H1 (cell line): ENCODE data around the gene OR6K6. TPM values are rescaled to one million over a fixed set of nuclear protein-coding genes. Genes with fewer than 3 reads are reported as not detected.

Source experiments
- CTCF ChIA-PET: fragments of 300-600 bp; sonication (Branson Sonifier 250); formaldehyde crosslinking; loops from one replicate; lab custom pipeline; 2021; ENCODE audit not compliant: partially characterized antibody; lab: Charles Lee
- POLR2A ChIA-PET: fragments of 300-600 bp; sonication (Branson Sonifier 250); formaldehyde crosslinking; loops from one replicate; lab custom pipeline; 2021; ENCODE audit warnings: inconsistent platforms; ENCODE audit not compliant: partially characterized antibody; lab: Charles Lee
- DNase-seq, 2 experiments: peaks; one replicate each; pipeline versions ENCODE4 v3.0.0 to v3.0.0-alpha.2; 2010 to 2022; ENCODE audit warnings: low spot score in 2 of 2, low read depth in 1 of 2, mixed read lengths in 1 of 2
- FAIRE-seq: peaks from 2 replicates; lab custom pipeline; 2011; peaks lifted over from hg19 to GRCh38; lab: Jason Lieb, UNC
- H2AFZ ChIP-seq: 2 replicates; pipeline ENCODE4 v1.8.1; 2012; ENCODE audit warnings: low read length, inconsistent platforms
- H2AK5ac ChIP-seq: 2 replicates; pipeline ENCODE4 v1.6.1; 2013; ENCODE audit warnings: low read depth, low read length
- H2BK120ac ChIP-seq: replicated peaks from 2 replicates; pipeline ENCODE3; 2013; ENCODE audit warnings: low read depth, low read length, inconsistent platforms
- H2BK12ac ChIP-seq: 2 replicates; pipeline ENCODE4 v1.6.1; 2013; ENCODE audit warnings: low read depth, low read length
- H2BK15ac ChIP-seq: 2 replicates; pipeline ENCODE4 v1.6.1; 2013; ENCODE audit warnings: low read length
- H2BK20ac ChIP-seq: 2 replicates; pipeline ENCODE4 v1.6.1; 2013; ENCODE audit warnings: low read length
- H2BK5ac ChIP-seq: 2 replicates; pipeline ENCODE4 v1.6.1; 2013; ENCODE audit warnings: low read depth, low read length
- H3K14ac ChIP-seq: 2 replicates; pipeline ENCODE4 v1.6.1; 2013; ENCODE audit warnings: inconsistent platforms; ENCODE audit not compliant: insufficient read length
- H3K18ac ChIP-seq: 2 replicates; pipeline ENCODE4 v1.6.1; 2013; ENCODE audit warnings: low read length; ENCODE audit errors: extremely low read depth
- H3K23ac ChIP-seq: 2 replicates; pipeline ENCODE4 v1.6.1; 2013; ENCODE audit warnings: inconsistent platforms; ENCODE audit not compliant: insufficient read length
- H3K23me2 ChIP-seq: 2 replicates; pipeline ENCODE4 v1.6.1; 2013; ENCODE audit warnings: low read depth, low read length
- H3K27ac ChIP-seq: 2 replicates; pipeline ENCODE4 v1.6.1; 2011; ENCODE audit warnings: low read depth, low read length, inconsistent platforms
- H3K27me3 ChIP-seq, 4 experiments: replicated peaks in 1 of 4; 1 replicate in 1 of 4; 2 replicates in 3 of 4; pipeline versions ENCODE4 v1.6.1 to v1.8.1; 2011 to 2013; ENCODE audit warnings: low read length in 3 of 4, mild to moderate bottlenecking in 3 of 4, inconsistent platforms in 2 of 4, mixed read lengths in 2 of 4, moderate library complexity in 1 of 4; ENCODE audit not compliant: control insufficient read depth in 3 of 4, insufficient read depth in 3 of 4; ENCODE audit errors: extremely low read depth in 1 of 4
- H3K36me3 ChIP-seq, 4 experiments: 2 replicates each; pipeline versions ENCODE4 v1.6.1 to v1.8.1; 2011 to 2013; ENCODE audit warnings: mild to moderate bottlenecking in 4 of 4, low read length in 3 of 4, moderate library complexity in 2 of 4, control low read depth in 1 of 4, inconsistent platforms in 1 of 4; ENCODE audit not compliant: insufficient read depth in 4 of 4, control insufficient read depth in 2 of 4
- H3K4ac ChIP-seq: replicated peaks from 2 replicates; pipeline ENCODE3; 2013; ENCODE audit warnings: low read length, low read depth, mixed read lengths, inconsistent platforms; ENCODE audit not compliant: insufficient read length
- H3K4me1 ChIP-seq, 4 experiments: replicated peaks in 1 of 4; 1 replicate in 1 of 4; 2 replicates in 3 of 4; pipeline versions ENCODE4 v1.6.1 to v1.8.1; 2011 to 2013; ENCODE audit warnings: low read length in 3 of 4, inconsistent platforms in 2 of 4, mixed read lengths in 1 of 4; ENCODE audit not compliant: insufficient read depth in 4 of 4, control insufficient read depth in 3 of 4
- H3K4me2 ChIP-seq, 2 experiments: 2 replicates each; pipeline versions ENCODE4 v1.6.1 to v1.8.1; 2011 to 2013; ENCODE audit warnings: low read depth in 2 of 2, low read length in 2 of 2, control low read depth in 1 of 2, inconsistent platforms in 1 of 2, mild to moderate bottlenecking in 1 of 2; ENCODE audit not compliant: insufficient read depth in 1 of 2
- H3K4me3 ChIP-seq, 4 experiments: fragments of 200-600, 300-600 bp in 1 of 4; sonication (generic), shearing (Covaris generic), sonication (Bioruptor Twin) in 1 of 4; 2 replicates each; pipeline versions ENCODE4 v1.5.1 to v1.8.1; 2011 to 2016; ENCODE audit warnings: low read length in 4 of 4, low read depth in 3 of 4, control low read depth in 2 of 4, inconsistent platforms in 2 of 4, mild to moderate bottlenecking in 2 of 4, mixed read lengths in 1 of 4, moderate library complexity in 1 of 4; ENCODE audit not compliant: insufficient read depth in 2 of 4; ENCODE audit errors: extremely low read depth in 1 of 4
- H3K56ac ChIP-seq: replicated peaks from 2 replicates; pipeline ENCODE3; 2013; ENCODE audit warnings: low read depth, mild to moderate bottlenecking, mixed read lengths, low read length, inconsistent platforms; ENCODE audit not compliant: insufficient read length
- H3K79me1 ChIP-seq: 2 replicates; pipeline ENCODE4 v1.6.1; 2013; ENCODE audit warnings: low read depth, low read length, control low read depth
- H3K79me2 ChIP-seq, 2 experiments: 2 replicates each; pipeline versions ENCODE4 v1.6.1 to v1.8.1; 2012 to 2013; ENCODE audit warnings: low read length in 2 of 2, mild to moderate bottlenecking in 2 of 2, inconsistent platforms in 1 of 2; ENCODE audit not compliant: insufficient read depth in 2 of 2, control insufficient read depth in 1 of 2
- H3K9ac ChIP-seq, 4 experiments: replicated peaks in 1 of 4; 1 replicate in 1 of 4; 2 replicates in 3 of 4; pipeline versions ENCODE4 v1.6.1 to v1.8.1; 2011 to 2013; ENCODE audit warnings: low read depth in 3 of 4, low read length in 3 of 4, control low read depth in 2 of 4, mild to moderate bottlenecking in 2 of 4, moderate library complexity in 2 of 4, inconsistent platforms in 1 of 4; ENCODE audit errors: extremely low read depth in 1 of 4
- H3K9me3 ChIP-seq, 2 experiments: 2 replicates each; pipeline versions ENCODE4 v1.6.1 to v1.8.1; 2012 to 2013; ENCODE audit warnings: mild to moderate bottlenecking in 2 of 2, moderate library complexity in 2 of 2, control low read depth in 1 of 2, inconsistent platforms in 1 of 2, low read depth in 1 of 2, low read length in 1 of 2, mixed read lengths in 1 of 2; ENCODE audit not compliant: insufficient read depth in 2 of 2
- H4K20me1 ChIP-seq, 2 experiments: replicated peaks in 1 of 2; 2 replicates each; pipeline versions ENCODE3 to v1.8.1; 2011 to 2013; ENCODE audit warnings: inconsistent platforms in 2 of 2, low read length in 2 of 2, mild to moderate bottlenecking in 1 of 2; ENCODE audit not compliant: insufficient read depth in 2 of 2, control insufficient read depth in 1 of 2
- H4K5ac ChIP-seq: 2 replicates; pipeline ENCODE4 v1.6.1; 2013; ENCODE audit warnings: low read length, low read depth, mixed read lengths, inconsistent platforms; ENCODE audit not compliant: insufficient read length
- H4K8ac ChIP-seq: 2 replicates; pipeline ENCODE4 v1.8.0; 2013; ENCODE audit warnings: mild to moderate bottlenecking, moderate library complexity, low read length, inconsistent platforms; ENCODE audit not compliant: insufficient read depth; ENCODE audit errors: extremely low read depth
- H4K91ac ChIP-seq: replicated peaks from 2 replicates; pipeline ENCODE3; 2013; ENCODE audit warnings: low read length, mixed read lengths, inconsistent platforms; ENCODE audit not compliant: insufficient read length
- CTBP2 ChIP-seq: IDR thresholded peaks from 2 replicates; pipeline ENCODE4 v1.7.0; 2011; ENCODE audit warnings: borderline replicate concordance, mild to moderate bottlenecking, moderate library complexity, mixed read lengths, low read length; ENCODE audit not compliant: insufficient read depth, insufficient read length
- E2F6 ChIP-seq: IDR thresholded peaks from 2 replicates; pipeline ENCODE4 v1.6.1; 2012; ENCODE audit warnings: inconsistent platforms
- EZH2 ChIP-seq: fragments of 200-600 bp; sonication (generic); IDR thresholded peaks from 2 replicates; pipeline ENCODE4 v1.7.1; 2012; ENCODE audit warnings: low read depth, mild to moderate bottlenecking, moderate library complexity, low read length, inconsistent platforms; ENCODE audit not compliant: severe bottlenecking
- GABPA ChIP-seq: IDR thresholded peaks from 2 replicates; pipeline ENCODE4 v1.6.1; 2011; ENCODE audit warnings: mild to moderate bottlenecking, low read length, moderate library complexity, borderline replicate concordance; ENCODE audit not compliant: insufficient read depth
- HDAC2 ChIP-seq, 2 experiments: fragments of 300-600 bp in 1 of 2; sonication (generic) in 1 of 2; IDR thresholded peaks; 2 replicates each; pipeline ENCODE4 v1.6.1; 2011 to 2012; ENCODE audit warnings: low read depth in 2 of 2, low read length in 2 of 2, mild to moderate bottlenecking in 2 of 2, moderate library complexity in 2 of 2, borderline replicate concordance in 1 of 2, inconsistent platforms in 1 of 2
- HDAC6 ChIP-seq: IDR thresholded peaks from one replicate; pipeline ENCODE4 v1.7.1; 2012; ENCODE audit warnings: low read depth, mild to moderate bottlenecking, inconsistent platforms, low read length, moderate library complexity
- RBBP5 ChIP-seq: IDR thresholded peaks from 2 replicates; pipeline ENCODE4 v1.7.1; 2012; ENCODE audit warnings: low read depth, mild to moderate bottlenecking, inconsistent platforms, low read length, moderate library complexity, borderline replicate concordance
- RXRA ChIP-seq: IDR thresholded peaks from 2 replicates; pipeline ENCODE4 v1.6.1; 2011; ENCODE audit warnings: low read depth, mild to moderate bottlenecking, low read length, moderate library complexity; ENCODE audit not compliant: insufficient read depth
- SAP30 ChIP-seq: fragments of 300-600 bp; sonication (generic); IDR thresholded peaks from 2 replicates; pipeline ENCODE4 v1.7.1; 2012; ENCODE audit warnings: low read length, moderate library complexity, mild to moderate bottlenecking, inconsistent platforms; ENCODE audit not compliant: insufficient read depth, insufficient replicate concordance
- WGBS, 2 experiments: shearing (Covaris generic) in 1 of 2; methylation state at CpG; one replicate each; pipeline versions ENCODE4 v1.1.6 to v1.1.7; 2013 to 2015; ENCODE audit warnings: low lambda C conversion rate in 2 of 2, mixed read lengths in 2 of 2, inconsistent platforms in 1 of 2, low coverage in 1 of 2, missing lambda C conversion rate in 1 of 2; ENCODE audit not compliant: insufficient replicate concordance in 2 of 2, insufficient coverage in 1 of 2, insufficient read length in 1 of 2; ENCODE audit errors: extremely low coverage in 1 of 2, missing lambda C conversion rate in 1 of 2; 5-methylcytosine and 5-hydroxymethylcytosine counted together
- polyA plus RNA-seq, 7 experiments: library from polyadenylated mRNA; depleted of rRNA in 3 of 7; stranded (reverse) in 5 of 7; unstranded in 2 of 7; fragments of >200 nt in 5 of 7; fragments of 200-250 nt in 2 of 7; gene quantifications; 1 replicate in 5 of 7; 2 replicates in 1 of 7; 4 replicates in 1 of 7; pipeline versions ENCODE4 v1.2.1 to v1.2.3, GENCODE V29; 2011 to 2013; ENCODE audit warnings: missing spikeins in 2 of 7, mixed read lengths in 2 of 7
- total RNA-seq: library from RNA; stranded (reverse); fragmentation: NEBNext Ultra II Directional; extraction: Animal tissue kit (Norgen Biotek cat#: 25700); gene quantifications from 2 replicates; pipeline ENCODE4 v1.2.1, GENCODE V29; 2021

The OR6K6 gene
- total and polyA plus RNA-seq, 2 of the 8 experiments (the other 6 are each of a cell fraction or from before 2014, with no cell fraction given): not detected

- no peak overlapping the region for H2AFZ ChIP-seq
- POLR2A ChIA-PET: no interaction called here
- no peaks in the 10 kb centered on the region for H3K9me3 ChIP-seq
- TF ChIP-seq RBBP5 (no peak), SAP30 (no peak), HDAC6 (no peak), GABPA (no peak), RXRA (no peak), E2F6 (no peak), CTBP2 (no peak), EZH2 (no peak), HDAC2 (IDR thresholded peaks at IDR 0.05; ENCODE audit: borderline replicate concordance in 1 of 2, low read depth in 2 of 2, low read length in 2 of 2) (no peak)
These were observed 25.9 kb upstream of the OR6K6 start for GRCh38 chr1:158728510-158729225.

More at GRCh38 chr1:158728510-158729225, 25.9 kb upstream of the OR6K6 start:
- CTCF ChIA-PET: interaction anchor here (0.6 to 1.2 kb wide), 4 partner anchors 16 to 345 kb away, joined by 3 to 5 read pairs (median 3); no protein-coding TSS in a partner anchor
- H2BK120ac ChIP-seq: no peak overlapping the region
- H4K20me1 ChIP-seq: no peaks in the 10 kb centered on the region
- H3K56ac ChIP-seq: no peak overlapping the region
- H3K79me2 ChIP-seq: no peaks in the 10 kb centered on the region
- no peaks in the 10 kb centered on the region for H3K27me3 ChIP-seq
- H3K79me1 ChIP-seq: no peaks in the 10 kb centered on the region
- H3K23me2 ChIP-seq: no peaks in the 10 kb centered on the region
- H3K4me2 ChIP-seq: no peak overlapping the region
- no peaks in the 10 kb centered on the region for H3K36me3 ChIP-seq
- DNase-seq: no peak
- no peak overlapping the region for H3K27ac ChIP-seq
- H3K18ac ChIP-seq: no peak overlapping the region
- H3K14ac ChIP-seq: no peak overlapping the region
- H3K4ac ChIP-seq: no peak overlapping the region
- WGBS, 2 experiments: 81% methylated on average over 3 of the region's 3 CpGs; no CpG with 5 or more reads in 1 of the 2 experiments
- H2BK5ac ChIP-seq: no peak overlapping the region
- H2BK20ac ChIP-seq: no peak overlapping the region
- no peak overlapping the region for H2BK12ac ChIP-seq
- no peak overlapping the region for H4K8ac ChIP-seq
- H2BK15ac ChIP-seq: no peak overlapping the region
- H2AK5ac ChIP-seq: no peak overlapping the region
- no peak overlapping the region for H3K9ac ChIP-seq
- no peak overlapping the region for H3K23ac ChIP-seq
- H3K4me1 ChIP-seq: no peaks in the 10 kb centered on the region
- no peak for FAIRE-seq
- no peak overlapping the region for H4K5ac ChIP-seq
- H3K4me3 ChIP-seq: no peak overlapping the region
- H4K91ac ChIP-seq: no peak overlapping the region
